Liver (tissue), 9 donors: ENCODE measurements around the gene OR10A2. TPM values are rescaled to one million over a fixed set of nuclear protein-coding genes. Genes with fewer than 3 reads are reported as not detected.

ENCODE experiments used
- DNase-seq: peaks from one replicate; pipeline ENCODE4 v3.0.0-alpha.2; 2017; ENCODE audit warnings: low spot score
- H3K27ac ChIP-seq, 2 donors: one replicate each; pipeline ENCODE4 v1.7.0; 2013; ENCODE audit warnings: inconsistent platforms in 2 of 2, low read length in 2 of 2, control low read depth in 1 of 2, low read depth in 1 of 2, mild to moderate bottlenecking in 1 of 2
- H3K27me3 ChIP-seq, 4 donors: one replicate each; pipeline versions ENCODE4 v1.6.1 to v1.7.0; 2013; ENCODE audit warnings: low read length in 3 of 4, inconsistent platforms in 1 of 4, mild to moderate bottlenecking in 1 of 4, moderate library complexity in 1 of 4; ENCODE audit not compliant: control insufficient read depth in 4 of 4, insufficient read depth in 4 of 4
- H3K36me3 ChIP-seq, 4 donors: one replicate each; pipeline versions ENCODE4 v1.6.1 to v1.7.0; 2013; ENCODE audit warnings: low read length in 3 of 4, mild to moderate bottlenecking in 3 of 4, low read depth in 1 of 4, moderate library complexity in 1 of 4; ENCODE audit not compliant: control insufficient read depth in 4 of 4, insufficient read depth in 3 of 4
- H3K4me1 ChIP-seq, 4 donors: one replicate each; pipeline versions ENCODE4 v1.6.1 to v1.7.0; 2013; ENCODE audit warnings: low read length in 3 of 4, mild to moderate bottlenecking in 3 of 4, moderate library complexity in 1 of 4; ENCODE audit not compliant: control insufficient read depth in 4 of 4, insufficient read depth in 4 of 4
- H3K4me3 ChIP-seq, 3 donors: one replicate each; pipeline versions ENCODE4 v1.6.1 to v1.7.0; 2013; ENCODE audit warnings: low read length in 3 of 3, control low read depth in 1 of 3, low read depth in 1 of 3, mild to moderate bottlenecking in 1 of 3
- H3K9ac ChIP-seq, 2 donors: one replicate each; pipeline ENCODE4 v1.7.0; 2013; ENCODE audit warnings: low read length in 2 of 2, mild to moderate bottlenecking in 2 of 2, moderate library complexity in 2 of 2, control low read depth in 1 of 2, low read depth in 1 of 2
- H3K9me3 ChIP-seq, 4 donors: one replicate each; pipeline versions ENCODE4 v1.6.1 to v1.7.0; 2013; ENCODE audit warnings: low read length in 3 of 4; ENCODE audit not compliant: control insufficient read depth in 4 of 4
- ATF3 ChIP-seq: IDR thresholded peaks from 2 replicates; pipeline ENCODE4 v1.6.1; 2016; ENCODE audit warnings: antibody characterized with exemption
- CTCF ChIP-seq: fragments of 150-350 bp; IDR thresholded peaks from 2 replicates; pipeline ENCODE4 v1.5.1; 2017; ENCODE audit warnings: improper control_type of control experiment, low read depth, low read length; ENCODE audit not compliant: missing input control
- EGR1 ChIP-seq, 2 donors: IDR thresholded peaks; 2 replicates each; pipeline ENCODE4 v1.6.1; 2016 to 2018; ENCODE audit warnings: antibody characterized with exemption in 2 of 2, low read depth in 2 of 2
- FOXA1 ChIP-seq: IDR thresholded peaks from 2 replicates; pipeline ENCODE4 v1.6.1; 2016; ENCODE audit warnings: antibody characterized with exemption
- FOXA2 ChIP-seq: IDR thresholded peaks from 2 replicates; pipeline ENCODE4 v1.6.1; 2016; ENCODE audit warnings: antibody characterized with exemption
- GABPA ChIP-seq, 2 donors: IDR thresholded peaks in 1 of 2; conservative IDR thresholded peaks in 1 of 2; 2 replicates each; pipeline ENCODE4 v1.6.1; 2016; ENCODE audit warnings: antibody characterized with exemption in 2 of 2, mild to moderate bottlenecking in 1 of 2, moderate library complexity in 1 of 2
- HNF4A ChIP-seq, 2 donors: conservative IDR thresholded peaks; 2 replicates each; pipeline ENCODE4 v1.6.1; 2016; ENCODE audit warnings: antibody characterized with exemption in 2 of 2, mild to moderate bottlenecking in 2 of 2
- HNF4G ChIP-seq: IDR thresholded peaks from 2 replicates; pipeline ENCODE4 v1.6.1; 2016; ENCODE audit warnings: antibody characterized with exemption
- JUND ChIP-seq, 2 donors: IDR thresholded peaks; 2 replicates each; pipeline ENCODE4 v1.6.1; 2016; ENCODE audit warnings: antibody characterized with exemption in 2 of 2
- MAX ChIP-seq: IDR thresholded peaks from 2 replicates; pipeline ENCODE4 v1.6.1; 2016; ENCODE audit warnings: antibody characterized with exemption
- NR2F2 ChIP-seq: IDR thresholded peaks from 2 replicates; pipeline ENCODE4 v1.6.1; 2016; ENCODE audit warnings: antibody characterized with exemption
- RAD21 ChIP-seq, 2 donors: IDR thresholded peaks; 2 replicates each; pipeline ENCODE4 v1.6.1; 2016; ENCODE audit warnings: antibody characterized with exemption in 2 of 2, mild to moderate bottlenecking in 2 of 2
- REST ChIP-seq: IDR thresholded peaks from 2 replicates; pipeline ENCODE4 v1.6.1; 2016; ENCODE audit warnings: antibody characterized with exemption, mild to moderate bottlenecking
- RXRA ChIP-seq, 2 donors: IDR thresholded peaks; 2 replicates each; pipeline ENCODE4 v1.6.1; 2017 to 2018; ENCODE audit warnings: antibody characterized with exemption in 2 of 2, mild to moderate bottlenecking in 1 of 2
- SP1 ChIP-seq: IDR thresholded peaks from 2 replicates; pipeline ENCODE4 v1.6.1; 2018; ENCODE audit warnings: antibody characterized with exemption, mild to moderate bottlenecking
- TAF1 ChIP-seq: conservative IDR thresholded peaks from 2 replicates; pipeline ENCODE4 v1.6.1; 2016; ENCODE audit warnings: antibody characterized with exemption, mild to moderate bottlenecking
- YY1 ChIP-seq: IDR thresholded peaks from 2 replicates; pipeline ENCODE4 v1.6.1; 2016; ENCODE audit warnings: antibody characterized with exemption, mild to moderate bottlenecking
- ZBTB33 ChIP-seq: IDR thresholded peaks from 2 replicates; pipeline ENCODE4 v1.6.1; 2016; ENCODE audit warnings: antibody characterized with exemption
- WGBS: extraction: QIAGEN DNeasy Blood & Tissue Kit; methylation state at CpG from one replicate; pipeline ENCODE4 v1.1.7; 2013; 5-methylcytosine and 5-hydroxymethylcytosine counted together
- polyA plus RNA-seq, 2 donors: library from polyadenylated mRNA; stranded (reverse) in 1 of 2; unstranded in 1 of 2; fragments of 200-250 nt in 1 of 2; fragments of >200 nt in 1 of 2; fragmentation: Nextera tagmentation in 1 of 2; extraction: Ambion mirVana in 1 of 2; gene quantifications; one replicate each; pipeline versions ENCODE4 v1.2.1 to v1.2.3, GENCODE V29; 2013 to 2015
- total RNA-seq, 2 donors: library from RNA; depleted of rRNA; stranded (reverse); fragments of >200 nt; gene quantifications; one replicate each; pipeline ENCODE4 v1.2.3, GENCODE V29; 2014
- donor health status: healthy.
- donor health status: healthy.
- donor health status: healthy.
- donor health status: healthy.
- donor health status: healthy.

Gene OR10A2
- total and polyA plus RNA-seq, 4 donors, result not detected

- TF ChIP-seq REST (no peak), ATF3 (no peak), MAX (no peak), RXRA (IDR thresholded peaks at IDR 0.05) (no peak)
Observed at GRCh38 chr11:6894097-6894496, 31.2 kb downstream of the OR10A2 start (continued).

- no peak overlapping the region for H3K27ac ChIP-seq
- no peaks in the 10 kb centered on the region for H3K36me3 ChIP-seq
- no peak overlapping the region for H3K9ac ChIP-seq
- no peak overlapping the region for H3K4me3 ChIP-seq
- H3K4me1 ChIP-seq, result no peaks in the 10 kb centered on the region
- H3K27me3 ChIP-seq, result peaks cover 0 to 2% (median 0%) of the 10 kb centered on the region in 4 donors
- H3K9me3 ChIP-seq, result no peaks in the 10 kb centered on the region
- no peak for TF ChIP-seq ATF3
- TF ChIP-seq MAX, result no peak
- TF ChIP-seq HNF4G, result no peak
- TF ChIP-seq NR2F2, result no peak
- no peak for TF ChIP-seq TAF1
- no peak for TF ChIP-seq JUND (IDR thresholded peaks at IDR 0.05)
- TF ChIP-seq YY1, result no peak
- TF ChIP-seq GABPA (IDR thresholded peaks at IDR 0.05 in 1 of 2, conservative IDR thresholded peaks at IDR 0.05 in 1 of 2), result no peak
- no peak for TF ChIP-seq FOXA1
- no peak for TF ChIP-seq ZBTB33
- DNase-seq, result no peak
Observed at GRCh38 chr11:6895010-6895409, 32.2 kb downstream of the OR10A2 start.

GRCh38 chr11:6898911-6899310, 36.1 kb downstream of the OR10A2 start:
- Histone ChIP-seq H3K9ac (no peak overlapping the region), H3K27me3 (peaks cover 0 to 2% (median 0%) of the 10 kb centered on the region in 4 donors), H3K9me3 (no peaks in the 10 kb centered on the region), H3K27ac (no peak overlapping the region), H3K36me3 (no peaks in the 10 kb centered on the region), H3K4me3 (no peak overlapping the region), H3K4me1 (no peaks in the 10 kb centered on the region)
- 26% methylated on average over 1 of the region's 1 CpG for WGBS
- DNase-seq, result no peak
- TF ChIP-seq FOXA2, result no peak
- no peak for TF ChIP-seq HNF4G
- no peak for TF ChIP-seq FOXA1
- TF ChIP-seq EGR1 (IDR thresholded peaks at IDR 0.05; ENCODE audit: low read depth in 2 of 2), result no peak
- TF ChIP-seq ATF3, result no peak
- no peak for TF ChIP-seq CTCF
- no peak for TF ChIP-seq GABPA (IDR thresholded peaks at IDR 0.05 in 1 of 2, conservative IDR thresholded peaks at IDR 0.05 in 1 of 2)
- no peak for TF ChIP-seq REST
- TF ChIP-seq SP1, result no peak
- TF ChIP-seq RXRA (IDR thresholded peaks at IDR 0.05), result no peak
- no peak for TF ChIP-seq RAD21 (IDR thresholded peaks at IDR 0.05)
- no peak for TF ChIP-seq HNF4A (conservative IDR thresholded peaks at IDR 0.05)
- no peak for TF ChIP-seq YY1
- TF ChIP-seq NR2F2, result no peak
